Adrenal gland (tissue), 19 donors: Measurements from ENCODE around the gene NANS. TPM values are rescaled to one million over a fixed set of nuclear protein-coding genes. Genes with fewer than 3 reads are reported as not detected.

Experiments used
- DNase-seq, 7 donors: peaks; one replicate each; pipeline ENCODE4 v3.0.0-alpha.2; 2019 to 2020
- H3K27ac ChIP-seq, 5 donors: fragments of 200-600 bp; sonication (generic) in 4 of 5; 1 replicate in 3 of 5; 2 replicates in 2 of 5; pipeline versions ENCODE4 v1.5.1 to v1.8.0; 2016 to 2020; ENCODE audit warnings: mild to moderate bottlenecking in 1 of 5
- H3K27me3 ChIP-seq: fragments of 200-600 bp; 2 replicates; pipeline ENCODE4 v1.8.0; 2021
- H3K36me3 ChIP-seq, 2 donors: fragments of 200-600 bp; replicated peaks in 1 of 2; 1 replicate in 1 of 2; 2 replicates in 1 of 2; pipeline versions ENCODE4 v1.5.1 to v1.8.0; 2018 to 2022
- H3K4me1 ChIP-seq, 2 donors: fragments of 200-600 bp; replicated peaks in 1 of 2; 1 replicate in 1 of 2; 2 replicates in 1 of 2; pipeline versions ENCODE4 v1.5.1 to v1.8.0; 2018 to 2021
- H3K4me3 ChIP-seq, 4 donors: fragments of 200-600 bp; sonication (generic) in 3 of 4; one replicate each; pipeline ENCODE4 v1.5.1; 2016 to 2018
- H3K9me3 ChIP-seq, 3 donors: fragments of 200-600 bp; sonication (generic) in 1 of 3; replicated peaks in 1 of 3; 1 replicate in 2 of 3; 2 replicates in 1 of 3; pipeline versions ENCODE4 v1.5.1 to v1.8.0; 2016 to 2021
- POLR2A ChIP-seq, 2 donors: fragments of 450-650 bp; IDR thresholded peaks; one replicate each; pipeline ENCODE4 v1.6.1; 2017; ENCODE audit warnings: antibody characterized with exemption in 2 of 2, mild to moderate bottlenecking in 2 of 2, moderate library complexity in 1 of 2
- whole genome bisulfite sequencing, 4 donors: extraction: QIAGEN DNeasy Blood & Tissue Kit in 2 of 4; methylation state at CpG; one replicate each; pipeline versions ENCODE4 v1.1.5 to v1.1.7; 2013 to 2017; 5-methylcytosine and 5-hydroxymethylcytosine counted together
- intact Hi-C, 2 donors: fragments of 100-400 bp; cut with DNase I; formaldehyde crosslinking; loops; one replicate each; pipeline versions ENCODE4 v1.14.1 to v1.15.0; 2022 to 2023
- long read RNA-seq, 10 donors: library from polyadenylated mRNA in 3 of 10; unstranded in 2 of 10; stranded (forward) in 1 of 10; transcript quantifications; one replicate each; pipeline ENCODE4 v2.0.0 and lab custom pipeline, GENCODE V29; 2021 to 2026
- polyA plus RNA-seq, 3 donors: library from polyadenylated mRNA; stranded (reverse); fragments of 200-250 nt in 2 of 3; fragments of 350-450 nt in 1 of 3; fragmentation: Illumina TruSeq in 1 of 3; extraction: RNeasy Lipid Tissue Mini Kit (QIAGEN cat#74804) in 1 of 3; gene quantifications; one replicate each; pipeline ENCODE4 v1.2.3, GENCODE V29; 2013 to 2014
- total RNA-seq, 9 donors: library from RNA; depleted of rRNA in 4 of 9; stranded (reverse); fragments of >200 nt in 4 of 9; fragments of 120-200 nt in 1 of 9; fragmentation: NEBNext Ultra II Directional in 1 of 9; extraction: Animal tissue kit (Norgen Biotek cat#: 25700) in 1 of 9; gene quantifications; one replicate each; pipeline versions ENCODE4 v1.1.0 to v1.2.4, GENCODE V29; 2013 to 2023
- TF ChIP-seq, protein P1 (sequence below), 6 experiments: fragments of 450-650 bp in 4 of 6; fragments of 200-600 bp in 2 of 6; sonication (generic) in 1 of 6; IDR thresholded peaks; 1 replicate in 5 of 6; 2 replicates in 1 of 6; pipeline versions ENCODE4 v1.5.1 to v1.8.0; 2016 to 2021; ENCODE audit warnings: antibody characterized with exemption in 6 of 6, mild to moderate bottlenecking in 2 of 6, moderate library complexity in 1 of 6
- donor health status: healthy with polysubstance abuse.
- donor health status: Bipolar disorder and iron deficiency.
- donor health status: DM: yes; HTN: yes; CAD: no.
- donor health status: DM: no; HTN: no; CAD: no.
- donor health status: DM: no; HTN: no; CAD: no.
- donor health status: DM: yes; HTN: yes; CAD: no.

Gene NANS, protein sequence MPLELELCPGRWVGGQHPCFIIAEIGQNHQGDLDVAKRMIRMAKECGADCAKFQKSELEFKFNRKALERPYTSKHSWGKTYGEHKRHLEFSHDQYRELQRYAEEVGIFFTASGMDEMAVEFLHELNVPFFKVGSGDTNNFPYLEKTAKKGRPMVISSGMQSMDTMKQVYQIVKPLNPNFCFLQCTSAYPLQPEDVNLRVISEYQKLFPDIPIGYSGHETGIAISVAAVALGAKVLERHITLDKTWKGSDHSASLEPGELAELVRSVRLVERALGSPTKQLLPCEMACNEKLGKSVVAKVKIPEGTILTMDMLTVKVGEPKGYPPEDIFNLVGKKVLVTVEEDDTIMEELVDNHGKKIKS
- total RNA-seq, result 10 to 100 TPM; 24.2 to 81.5 (median 39.0) TPM
- 10 to 100 TPM; 27.8 to 77.9 (median 38.4) TPM for polyA plus RNA-seq
- long read RNA-seq, donor 1, transcript NANS-201 (6 exons, 1,170 nt), result major isoform, 21 of 29 reads
- long read RNA-seq, donor 1, partial matches to known transcripts, result 8 of 29 reads
- long read RNA-seq, donor 1, other reads (novel, unspliced or antisense), result 0 of 29 reads
- long read RNA-seq, donor 2, transcript NANS-201 (6 exons, 1,170 nt), result major isoform, 5 of 11 reads
- long read RNA-seq, donor 2, partial matches to known transcripts, result 6 of 11 reads
- long read RNA-seq, donor 2, other reads (novel, unspliced or antisense), result 0 of 11 reads
- long read RNA-seq, donor 3, transcript NANS-201 (6 exons, 1,170 nt), result major isoform, 14 of 24 reads
- long read RNA-seq, donor 3, partial matches to known transcripts, result 10 of 24 reads
- long read RNA-seq, donor 3, other reads (novel, unspliced or antisense), result 0 of 24 reads
- long read RNA-seq, donor 4, transcript NANS-201 (6 exons, 1,170 nt), result major isoform, 21 of 29 reads
- long read RNA-seq, donor 4, partial matches to known transcripts, result 3 of 29 reads
- long read RNA-seq, donor 4, other reads (novel, unspliced or antisense), result 4 of 29 reads
- long read RNA-seq, donor 5, transcript NANS-201 (6 exons, 1,170 nt), result major isoform, 39 of 44 reads
- long read RNA-seq, donor 5, partial matches to known transcripts, result 1 of 44 reads
- long read RNA-seq, donor 5, other reads (novel, unspliced or antisense), result 3 of 44 reads
- long read RNA-seq, donor 6, transcript NANS-201 (6 exons, 1,170 nt), result major isoform, 22 of 23 reads
- long read RNA-seq, donor 6, partial matches to known transcripts, result 0 of 23 reads
- long read RNA-seq, donor 6, other reads (novel, unspliced or antisense), result 1 of 23 reads
- long read RNA-seq, donor 7, transcript NANS-201 (6 exons, 1,170 nt), result major isoform, 11 of 24 reads
- long read RNA-seq, donor 7, partial matches to known transcripts, result 13 of 24 reads
- long read RNA-seq, donor 7, other reads (novel, unspliced or antisense), result 0 of 24 reads
- long read RNA-seq, donor 8, transcript NANS-201 (6 exons, 1,170 nt), result major isoform, 26 of 34 reads
- long read RNA-seq, donor 8, partial matches to known transcripts, result 7 of 34 reads
- long read RNA-seq, donor 8, other reads (novel, unspliced or antisense), result 0 of 34 reads
- long read RNA-seq, donor 9, transcript NANS-201 (6 exons, 1,170 nt), result major isoform, 5 of 11 reads
- long read RNA-seq, donor 9, partial matches to known transcripts, result 6 of 11 reads
- long read RNA-seq, donor 9, other reads (novel, unspliced or antisense), result 0 of 11 reads
- long read RNA-seq, donor 10, transcript NANS-201 (6 exons, 1,170 nt), result major isoform, 8 of 8 reads
- long read RNA-seq, donor 10, partial matches to known transcripts, result 0 of 8 reads
- long read RNA-seq, donor 10, other reads (novel, unspliced or antisense), result 0 of 8 reads

DNA sequence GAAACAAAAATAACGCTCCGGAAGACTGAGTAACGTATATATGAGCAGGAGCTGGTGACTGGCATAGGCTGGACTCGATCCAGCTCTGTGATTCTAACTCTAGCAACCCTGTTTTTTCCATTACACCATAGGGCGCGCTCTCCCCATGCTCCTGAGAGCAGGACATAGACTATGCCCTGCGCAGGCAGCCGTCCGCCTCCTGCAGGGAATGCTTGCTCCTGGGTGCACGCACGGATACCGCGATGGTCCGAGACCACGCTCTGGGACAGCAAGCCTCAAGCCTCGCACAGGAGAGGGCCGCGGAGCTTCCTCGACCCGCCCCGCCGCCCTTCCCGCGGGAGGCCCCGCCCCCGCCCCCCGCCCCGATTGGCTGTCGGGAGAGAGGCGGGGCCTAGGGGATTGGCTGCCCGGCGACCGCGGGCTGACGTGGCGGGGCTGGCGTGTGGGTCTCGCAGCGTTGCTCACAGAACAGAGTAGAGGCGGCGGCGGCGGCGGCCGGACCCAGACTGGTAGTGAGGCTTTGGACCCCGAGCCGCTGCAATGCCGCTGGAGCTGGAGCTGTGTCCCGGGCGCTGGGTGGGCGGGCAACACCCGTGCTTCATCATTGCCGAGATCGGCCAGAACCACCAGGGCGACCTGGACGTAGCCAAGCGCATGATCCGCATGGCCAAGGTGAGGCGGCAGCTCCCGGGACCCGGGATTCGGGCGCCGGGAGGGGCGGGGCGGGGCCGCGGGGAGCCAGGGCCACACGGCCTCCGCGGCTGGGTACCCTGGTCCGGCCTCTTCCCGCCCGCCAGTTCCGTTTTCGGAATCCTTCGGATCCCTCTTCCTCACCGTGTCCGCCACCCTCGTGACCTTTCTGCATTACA is at the start of gene NANS:
Gene NANS, plus strand, starts transcription at position 464 of the 869 bp plus-strand sequence. Its CDS starts 77 bp downstream, at position 541.
- DNase-seq, result peak; percentile 93 to 96 (median 95)
- intact Hi-C loops, result no loop called here
- peaks cover 0 to 7% of the 10 kb centered on the region in 2 donors for H3K36me3 ChIP-seq
- TF ChIP-seq POLR2A (IDR thresholded peaks at IDR 0.05), result peak; percentile 93 to 99
- TF ChIP-seq, protein P1, sequence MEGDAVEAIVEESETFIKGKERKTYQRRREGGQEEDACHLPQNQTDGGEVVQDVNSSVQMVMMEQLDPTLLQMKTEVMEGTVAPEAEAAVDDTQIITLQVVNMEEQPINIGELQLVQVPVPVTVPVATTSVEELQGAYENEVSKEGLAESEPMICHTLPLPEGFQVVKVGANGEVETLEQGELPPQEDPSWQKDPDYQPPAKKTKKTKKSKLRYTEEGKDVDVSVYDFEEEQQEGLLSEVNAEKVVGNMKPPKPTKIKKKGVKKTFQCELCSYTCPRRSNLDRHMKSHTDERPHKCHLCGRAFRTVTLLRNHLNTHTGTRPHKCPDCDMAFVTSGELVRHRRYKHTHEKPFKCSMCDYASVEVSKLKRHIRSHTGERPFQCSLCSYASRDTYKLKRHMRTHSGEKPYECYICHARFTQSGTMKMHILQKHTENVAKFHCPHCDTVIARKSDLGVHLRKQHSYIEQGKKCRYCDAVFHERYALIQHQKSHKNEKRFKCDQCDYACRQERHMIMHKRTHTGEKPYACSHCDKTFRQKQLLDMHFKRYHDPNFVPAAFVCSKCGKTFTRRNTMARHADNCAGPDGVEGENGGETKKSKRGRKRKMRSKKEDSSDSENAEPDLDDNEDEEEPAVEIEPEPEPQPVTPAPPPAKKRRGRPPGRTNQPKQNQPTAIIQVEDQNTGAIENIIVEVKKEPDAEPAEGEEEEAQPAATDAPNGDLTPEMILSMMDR (IDR thresholded peaks at IDR 0.05), result no peak
- H3K4me3 ChIP-seq, result peak within 1 kb of the TSS; percentile 20 to 85 (median 46)
- H3K27ac ChIP-seq, result peak within 1 kb of the TSS; percentile 6 to 98 (median 96)
- peaks cover 5 to 26% of the 10 kb centered on the region in 2 donors for H3K4me1 ChIP-seq
- H3K27me3 ChIP-seq, result no peaks in the 10 kb centered on the region
- H3K9me3 ChIP-seq, result no peaks in the 10 kb centered on the region
- 0 to 1% (median 1%) methylated on average over 14 to 80 of the region's 80 CpGs for WGBS, 4 donors

DNA sequence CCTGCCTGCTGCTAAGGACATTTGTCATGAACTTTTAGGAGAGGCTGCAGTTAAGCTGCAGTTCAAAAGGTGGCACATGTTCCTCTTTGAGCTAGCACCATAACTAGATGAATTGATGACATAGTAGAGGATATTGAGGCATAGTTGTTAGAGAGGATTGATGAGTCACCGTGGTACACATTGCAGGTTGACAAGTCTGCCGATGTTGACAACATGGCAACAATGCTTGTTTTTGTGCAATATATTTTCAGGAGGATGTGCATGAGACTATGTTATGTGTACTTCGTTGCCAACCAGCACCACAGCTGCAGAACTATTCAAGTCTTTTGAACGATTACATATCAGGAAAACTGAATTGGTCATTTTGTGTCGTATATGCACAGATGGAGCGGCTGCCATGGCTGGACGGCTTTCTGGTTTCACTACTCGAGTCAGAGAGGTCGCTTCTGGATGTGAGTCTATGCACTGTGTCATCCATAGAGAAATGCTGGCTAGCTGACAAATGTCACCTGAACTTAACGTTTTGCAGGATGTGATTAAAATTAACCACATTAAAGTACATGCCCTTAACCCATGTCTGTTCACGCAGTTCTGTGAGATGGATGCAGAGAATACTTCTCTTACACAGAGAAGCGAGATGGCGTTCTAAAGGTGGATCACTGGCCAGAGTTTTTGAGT is 49.1 kb upstream of the NANS start:
- no peak overlapping the region for H3K27ac ChIP-seq
- intact Hi-C loops, result no loop called here
- H3K4me1 ChIP-seq, result peaks cover 0 to 11% of the 10 kb centered on the region in 2 donors
- WGBS, 4 donors, result 83 to 88% (median 86%) methylated on average over 13 of the region's 13 CpGs
- DNase-seq, result no peak
- no peak for TF ChIP-seq POLR2A (IDR thresholded peaks at IDR 0.05)
- H3K27me3 ChIP-seq, result no peaks in the 10 kb centered on the region
- H3K4me3 ChIP-seq, result no peak overlapping the region
- peaks cover 0 to 67% of the 10 kb centered on the region in 2 donors for H3K36me3 ChIP-seq
- no peaks in the 10 kb centered on the region for H3K9me3 ChIP-seq

DNA sequence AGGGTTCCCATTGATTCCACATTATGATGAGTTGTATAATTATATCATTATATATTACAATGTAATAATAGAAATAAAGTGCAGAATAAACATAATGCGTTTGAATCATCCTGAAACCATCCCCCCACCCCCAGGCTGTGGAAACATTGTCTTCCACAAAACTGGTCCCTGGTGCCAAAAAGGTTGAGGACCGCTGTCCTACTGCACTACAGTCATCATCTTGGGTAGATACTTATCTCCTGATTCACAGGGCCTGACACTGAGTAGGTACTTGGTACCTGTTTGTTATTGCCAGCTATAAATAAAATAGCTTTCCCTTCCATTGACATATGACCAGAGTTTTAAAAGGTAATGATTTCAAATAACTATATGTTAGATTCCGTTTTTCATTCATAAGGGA is 47.8 kb upstream of the NANS start:
- peaks cover 0 to 76% of the 10 kb centered on the region in 2 donors for H3K36me3 ChIP-seq
- H3K4me1 ChIP-seq, result peaks cover 0 to 11% of the 10 kb centered on the region in 2 donors
- H3K27ac ChIP-seq, result no peak overlapping the region
- no peaks in the 10 kb centered on the region for H3K9me3 ChIP-seq
- intact Hi-C loops, result no loop called here
- H3K4me3 ChIP-seq, result no peak overlapping the region
- H3K27me3 ChIP-seq, result no peaks in the 10 kb centered on the region
- WGBS, 4 donors, result 79 to 91% (median 84%) methylated on average over 3 of the region's 3 CpGs
- DNase-seq, result no peak
- TF ChIP-seq, protein P1 (IDR thresholded peaks at IDR 0.05), result no peak
- TF ChIP-seq POLR2A (IDR thresholded peaks at IDR 0.05), result no peak
